Skin epidermis (tissue), 12 donors: ENCODE measurements around the gene TRMT10A.

Experiments used
- H3K27ac ChIP-seq, 21 experiments: fragments of 200-600 bp; sonication (generic) in 11 of 21; one replicate each; pipeline ENCODE4 v1.5.0; 2020; ENCODE audit warnings: mild to moderate bottlenecking in 3 of 21, inconsistent platforms in 2 of 21, moderate library complexity in 2 of 21
- H3K4me3 ChIP-seq, 7 experiments: fragments of 200-600 bp; sonication (generic) in 2 of 7; one replicate each; pipeline ENCODE4 v1.5.0; 2020; ENCODE audit warnings: inconsistent platforms in 2 of 7, mild to moderate bottlenecking in 2 of 7, moderate library complexity in 1 of 7

TRMT10A gene

GRCh38 chr4:99563310-99564186 is at the start of gene TRMT10A:
TSS of gene TRMT10A (minus strand) at chr4:99564039. CDS start at chr4:99559338, 4,701 bp downstream.
- Histone ChIP-seq H3K4me3 (peak within 1 kb of the TSS; percentile 45 to 58 (median 51)), H3K27ac (peak within 1 kb of the TSS; percentile 64 to 97 (median 92))

GRCh38 chr4:99612704-99613103 is 48.9 kb upstream of the TRMT10A start:
- H3K4me3 ChIP-seq, result no peak overlapping the region
- H3K27ac ChIP-seq, result no peak overlapping the region

GRCh38 chr4:99612281-99612680 is 48.4 kb upstream of the TRMT10A start:
- no peak overlapping the region for H3K27ac ChIP-seq

DNA sequence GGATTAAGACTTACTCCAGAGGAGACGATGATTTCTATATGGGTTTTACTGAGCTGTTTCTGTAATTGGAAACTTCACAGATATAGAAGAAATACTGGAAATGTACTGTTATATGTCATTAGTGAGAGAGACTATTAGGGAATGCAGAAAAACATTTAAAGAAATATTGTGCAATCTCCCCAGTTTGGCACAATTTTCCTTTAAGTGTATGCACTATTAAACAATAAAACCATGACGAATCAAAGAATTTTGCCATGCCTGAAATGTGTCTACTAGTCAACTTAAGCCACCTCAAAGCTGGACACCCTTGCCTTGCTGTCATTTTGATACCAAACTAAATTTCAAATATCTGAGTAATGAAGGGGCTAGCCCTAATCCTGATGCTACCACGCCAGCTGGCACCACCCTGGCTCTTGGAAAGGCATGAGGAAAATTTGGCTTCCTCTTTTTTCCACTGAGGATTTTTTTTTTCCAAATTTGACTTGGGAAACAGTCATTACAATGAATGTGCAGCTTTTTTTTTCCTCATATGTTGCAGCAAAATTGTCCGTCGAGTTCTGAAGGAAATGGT is 46.9 kb upstream of the TRMT10A start:
- no peak overlapping the region for H3K4me3 ChIP-seq
- H3K27ac ChIP-seq, result no peak overlapping the region

More at GRCh38 chr4:99612281-99612680, 48.4 kb upstream of the TRMT10A start:
- H3K4me3 ChIP-seq, result no peak overlapping the region

DNA sequence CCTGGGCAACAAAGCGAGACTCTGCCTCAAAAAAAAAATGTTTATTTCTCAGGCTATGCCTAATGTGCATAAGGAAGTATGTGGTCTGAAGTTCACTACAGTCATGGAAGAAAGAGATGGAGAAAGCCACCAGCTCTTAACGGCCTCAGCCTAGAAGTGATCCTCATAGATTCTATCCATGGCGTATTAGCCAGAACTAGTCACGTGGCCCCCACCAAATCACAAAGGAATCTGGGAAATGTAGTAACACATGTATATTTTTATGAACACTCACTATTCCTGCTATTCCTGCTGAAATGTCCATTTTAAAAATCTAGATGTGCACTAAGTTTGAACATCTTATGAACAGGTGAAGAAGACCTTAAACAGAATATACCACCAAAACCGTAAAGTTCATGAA is 44.6 kb upstream of the TRMT10A start:
- Histone ChIP-seq H3K4me3 (no peak overlapping the region), H3K27ac (no peak overlapping the region)

DNA sequence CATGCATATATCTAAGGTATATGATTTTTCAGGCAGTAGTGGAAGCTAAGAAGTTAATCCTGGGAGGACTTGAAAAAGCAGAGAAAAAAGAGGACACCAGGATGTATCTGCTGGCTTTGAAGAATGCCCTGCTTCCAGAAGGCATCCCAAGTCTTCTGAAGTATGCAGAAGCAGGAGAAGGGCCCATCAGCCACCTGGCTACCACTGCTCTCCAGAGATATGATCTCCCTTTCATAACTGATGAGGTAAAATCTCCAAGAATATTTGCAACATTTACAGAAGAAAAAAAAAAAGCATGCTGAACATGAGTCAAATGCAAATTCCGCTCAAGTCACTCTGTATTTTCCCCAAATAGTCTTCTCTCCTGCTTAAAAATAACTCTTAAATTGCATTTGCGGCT is 42.9 kb upstream of the TRMT10A start:
- H3K27ac ChIP-seq, result no peak overlapping the region
- no peak overlapping the region for H3K4me3 ChIP-seq

GRCh38 chr4:99594818-99595217 is 31.0 kb upstream of the TRMT10A start:
- Histone ChIP-seq H3K4me3 (no peak overlapping the region), H3K27ac (no peak overlapping the region)

- H3K27ac ChIP-seq, result no peak overlapping the region
- no peak overlapping the region for H3K4me3 ChIP-seq
These were observed 30.2 kb upstream of the TRMT10A start for GRCh38 chr4:99593781-99594641.

DNA sequence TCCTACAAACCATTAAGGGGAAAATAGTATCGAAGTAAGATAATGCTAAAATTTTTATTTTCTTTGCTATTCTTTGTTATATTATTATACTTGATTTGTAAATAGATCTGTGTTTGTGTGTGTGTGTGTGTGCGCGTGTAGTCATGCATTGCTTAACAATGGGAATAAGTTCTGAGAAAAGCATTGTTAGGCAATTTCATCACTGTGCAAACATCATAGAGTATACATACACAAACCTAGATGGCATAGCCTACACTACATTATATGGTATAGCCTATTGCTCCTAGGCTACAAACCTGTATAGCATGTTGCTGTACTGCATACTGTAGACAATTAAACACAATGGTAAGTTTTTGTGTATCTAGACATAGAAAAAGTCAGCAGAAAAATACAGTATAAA is 27.9 kb upstream of the TRMT10A start:
- Histone ChIP-seq H3K4me3 (no peak overlapping the region), H3K27ac (no peak overlapping the region)

DNA sequence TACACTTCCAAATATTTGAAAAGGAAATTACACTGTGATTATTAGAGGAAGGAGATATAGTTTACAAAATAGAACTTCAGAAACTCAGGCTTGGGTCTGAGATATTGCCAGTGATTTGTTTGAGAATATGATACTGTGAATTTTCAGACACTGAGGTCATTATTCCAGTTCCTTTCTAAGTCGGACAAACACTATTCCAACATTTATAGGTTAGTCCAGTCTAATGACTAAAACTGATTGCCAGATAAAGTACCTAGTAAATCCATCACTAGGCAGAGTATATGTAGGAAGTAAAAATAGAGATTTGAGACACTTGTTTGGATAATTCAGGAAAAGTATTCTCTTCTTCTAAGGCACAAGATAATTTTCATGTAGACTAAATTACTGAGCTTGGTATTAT is 24.0 kb upstream of the TRMT10A start:
- H3K4me3 ChIP-seq, result no peak overlapping the region
- no peak overlapping the region for H3K27ac ChIP-seq

GRCh38 chr4:99587309-99587708 is 23.5 kb upstream of the TRMT10A start:
- H3K4me3 ChIP-seq, result no peak overlapping the region
- no peak overlapping the region for H3K27ac ChIP-seq

DNA sequence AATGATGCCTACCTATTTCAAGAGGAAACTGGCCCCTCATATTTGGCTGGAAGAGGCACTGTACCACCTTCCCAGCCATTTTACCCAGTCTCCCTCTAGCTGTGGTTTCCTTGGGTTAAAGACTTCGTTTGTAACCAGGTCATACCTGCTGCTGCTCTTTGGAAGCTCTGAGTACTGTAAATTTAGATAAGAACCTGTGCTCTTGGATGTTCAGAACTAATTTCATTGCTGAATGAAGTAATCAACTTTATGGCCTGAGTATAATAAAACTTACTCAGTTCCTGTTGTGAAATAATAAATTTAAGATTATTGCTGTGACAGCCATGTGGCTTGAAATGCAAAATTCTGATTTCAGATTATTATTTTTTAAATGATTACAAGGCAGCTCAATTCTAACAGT is 23.0 kb upstream of the TRMT10A start:
- no peak overlapping the region for H3K27ac ChIP-seq

DNA sequence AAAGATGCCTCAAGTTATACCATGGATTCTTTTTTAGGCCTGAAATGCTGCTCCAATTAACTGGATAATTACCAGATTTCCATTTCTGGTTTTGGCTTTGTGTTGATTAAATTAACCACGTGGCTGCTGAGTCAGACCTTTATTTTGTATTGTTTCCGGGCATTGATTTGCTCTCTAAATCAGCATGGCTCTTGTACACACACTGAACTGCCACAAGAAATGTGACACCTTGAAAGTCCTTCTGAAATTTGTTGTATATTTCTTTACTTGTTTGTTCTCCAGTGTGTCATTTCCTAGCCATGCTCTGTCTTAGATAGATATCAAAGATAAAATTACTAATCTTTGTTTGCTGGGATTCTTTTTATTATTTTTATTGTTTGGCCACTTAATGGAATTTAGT is 22.5 kb upstream of the TRMT10A start:
- Histone ChIP-seq H3K27ac (no peak overlapping the region), H3K4me3 (no peak overlapping the region)

More for the DNA sequence above, 23.0 kb upstream of the TRMT10A start:
- H3K4me3 ChIP-seq, result no peak overlapping the region

- Histone ChIP-seq H3K27ac (no peak overlapping the region), H3K4me3 (no peak overlapping the region)
These were observed 21.7 kb upstream of the TRMT10A start for GRCh38 chr4:99585516-99585915.

- H3K27ac ChIP-seq, result no peak overlapping the region
- H3K4me3 ChIP-seq, result no peak overlapping the region
These were observed 14.9 kb upstream of the TRMT10A start for GRCh38 chr4:99578714-99579113.

DNA sequence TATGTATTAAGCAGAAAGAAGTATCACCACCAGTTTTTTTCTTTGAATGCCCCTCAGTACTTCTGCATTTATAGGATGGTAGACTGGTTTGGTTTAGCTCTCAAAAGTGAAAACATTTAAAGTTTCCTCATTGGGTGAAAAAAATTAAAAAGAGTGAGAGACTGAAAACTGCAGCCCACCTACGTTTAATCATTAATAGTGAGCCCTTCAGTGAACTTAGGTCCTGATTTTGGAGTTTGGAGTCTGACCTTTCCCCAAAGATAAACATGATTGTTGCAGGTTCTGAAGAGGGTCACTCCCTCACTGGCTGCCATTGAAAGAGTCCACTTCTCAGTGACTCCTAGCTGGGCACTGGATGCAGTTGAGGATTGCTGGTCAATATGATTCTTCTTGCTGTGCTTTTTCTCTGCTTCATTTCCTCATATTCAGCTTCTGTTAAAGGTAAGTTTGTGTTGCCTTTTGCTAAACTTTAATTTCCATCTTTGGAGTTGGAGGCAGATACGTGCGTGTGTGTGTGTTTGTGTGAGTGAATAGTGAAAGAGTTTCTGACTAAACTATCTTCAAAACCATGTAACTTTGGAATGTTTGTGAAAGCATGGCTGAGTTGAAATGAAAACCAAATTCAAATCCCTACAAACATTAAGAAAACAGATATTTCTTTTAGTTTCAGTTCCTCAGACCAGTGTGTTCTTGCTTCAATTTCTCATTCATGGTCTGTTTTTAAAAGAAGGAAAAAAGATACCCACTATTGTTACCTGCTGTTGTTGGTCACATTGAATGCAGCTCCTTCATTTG is 10.9 kb upstream of the TRMT10A start, which contains the start of gene MTTP:
Gene MTTP, plus strand, starts transcription at position 295 of the 795 bp plus-strand sequence. Its CDS starts 86 bp downstream, at position 381.
- no peak within 1 kb of the TSS for H3K4me3 ChIP-seq
- no peak within 1 kb of the TSS for H3K27ac ChIP-seq

- H3K4me3 ChIP-seq, result no peak overlapping the region
- H3K27ac ChIP-seq, result no peak overlapping the region
These were observed 10.0 kb upstream of the TRMT10A start for GRCh38 chr4:99573735-99574368.

DNA sequence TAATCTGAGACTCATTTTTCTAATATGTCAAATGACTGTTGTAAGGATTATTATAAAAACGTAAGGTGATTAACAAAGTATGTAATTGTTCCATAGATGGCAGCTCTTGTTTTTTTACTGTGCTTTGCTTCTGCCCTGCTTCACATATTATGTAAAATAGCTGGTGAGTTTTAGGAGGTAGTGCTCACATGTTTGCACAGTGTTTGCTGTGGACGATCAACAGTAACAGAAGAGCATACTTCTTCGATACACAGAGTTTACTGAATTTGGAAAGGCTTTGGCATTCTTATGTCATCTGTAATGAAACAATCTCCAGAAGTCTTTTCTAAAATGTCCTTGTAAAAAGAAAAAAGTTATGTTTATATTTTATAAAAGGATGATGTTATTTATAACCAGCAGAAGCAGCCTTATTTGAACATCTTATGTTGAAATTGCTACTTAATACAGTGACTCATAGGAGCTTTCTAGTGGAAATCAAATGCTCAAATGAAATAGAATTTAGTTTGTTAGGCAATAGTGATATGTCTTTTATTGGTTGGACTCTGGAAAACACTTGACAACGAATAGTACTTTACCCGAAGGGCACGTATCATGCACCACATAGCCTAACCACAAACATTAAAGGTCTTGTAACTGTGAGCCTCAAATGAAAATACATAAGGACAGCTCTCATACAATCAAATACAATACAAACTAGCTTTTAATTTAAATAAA is 8.8 kb upstream of the TRMT10A start:
- no peak overlapping the region for H3K27ac ChIP-seq

More for the DNA sequence above, 8.8 kb upstream of the TRMT10A start:
- H3K4me3 ChIP-seq, result no peak overlapping the region
